NAMALWA (cell line): ENCODE data around the gene PDLIM1.
"Not testable (repeated sequence)": the region's sequence is repeated elsewhere in the genome, so short reads cannot be mapped to it uniquely, and the experiment has no call there.

Experiments
- DNase-seq: peaks from one replicate; pipeline ENCODE4 v3.0.0-alpha.2; 2015; ENCODE audit warnings: low spot score

The PDLIM1 gene

GRCh38 chr10:95202865-95203264, 87.9 kb downstream of the PDLIM1 start:
- DNase-seq = not testable (repeated sequence)

- DNase-seq = no peak
Measured at GRCh38 chr10:95201736-95202135, 89.1 kb downstream of the PDLIM1 start.

- DNase-seq = no peak
Measured at GRCh38 chr10:95196046-95196445, 94.8 kb downstream of the PDLIM1 start.

DNA sequence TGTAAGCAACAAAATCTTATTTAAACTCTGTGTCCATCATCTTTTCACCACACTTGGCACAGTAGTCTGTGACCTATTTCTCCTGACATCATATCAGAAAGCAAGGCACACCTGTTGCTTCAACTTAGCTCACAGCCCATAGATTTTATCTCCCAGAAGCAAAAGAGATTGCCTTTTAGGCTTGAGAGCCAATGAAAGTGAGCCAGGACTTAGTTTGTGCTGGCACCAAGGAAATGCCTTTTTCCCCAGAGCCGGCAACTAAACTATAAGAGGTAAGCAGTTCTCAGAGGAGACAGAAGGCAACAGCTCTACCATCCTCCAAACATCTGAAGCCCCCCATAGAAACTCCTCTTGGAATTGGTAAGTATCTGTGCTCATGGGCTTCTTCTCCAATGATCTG, 96.9 kb downstream of the PDLIM1 start, which contains the start of gene ACSM6:
ACSM6 (plus strand) TSS at position 295 of the 400 bp plus-strand sequence. CDS start 248 bp downstream, outside the sequence.
- no peak for DNase-seq

DNA sequence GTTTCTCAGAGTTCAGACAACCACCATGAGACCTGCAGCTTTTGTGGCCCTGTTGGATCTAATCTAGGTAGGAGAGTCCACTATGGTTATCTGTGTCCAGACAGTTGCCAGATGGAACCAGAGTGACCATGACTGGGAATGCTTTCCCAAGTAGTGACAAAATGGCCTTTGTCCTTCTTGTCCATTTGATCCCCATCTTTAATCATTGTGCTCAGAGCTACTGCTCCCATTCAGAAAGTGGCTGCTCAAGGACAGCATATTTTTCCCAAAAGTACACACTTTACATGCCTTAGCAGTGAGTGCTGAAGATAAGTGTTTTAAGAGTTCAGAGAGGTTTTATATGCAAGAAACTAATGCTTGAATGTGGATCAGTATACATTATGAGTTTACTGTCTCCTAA, 102.2 kb downstream of the PDLIM1 start:
- DNase-seq = no peak

GRCh38 chr10:95187617-95188016, 103.2 kb downstream of the PDLIM1 start:
- no peak for DNase-seq
